NCI-H1092 treated with DMSO at 0.1 percent for 48 hours (cell line): Measurements from ENCODE around the gene BTF3.

ENCODE experiments used
- DNase-seq: peaks from one replicate; lab custom pipeline; 2025; lab: John Stamatoyannopoulos, UW

BTF3 gene

DNA sequence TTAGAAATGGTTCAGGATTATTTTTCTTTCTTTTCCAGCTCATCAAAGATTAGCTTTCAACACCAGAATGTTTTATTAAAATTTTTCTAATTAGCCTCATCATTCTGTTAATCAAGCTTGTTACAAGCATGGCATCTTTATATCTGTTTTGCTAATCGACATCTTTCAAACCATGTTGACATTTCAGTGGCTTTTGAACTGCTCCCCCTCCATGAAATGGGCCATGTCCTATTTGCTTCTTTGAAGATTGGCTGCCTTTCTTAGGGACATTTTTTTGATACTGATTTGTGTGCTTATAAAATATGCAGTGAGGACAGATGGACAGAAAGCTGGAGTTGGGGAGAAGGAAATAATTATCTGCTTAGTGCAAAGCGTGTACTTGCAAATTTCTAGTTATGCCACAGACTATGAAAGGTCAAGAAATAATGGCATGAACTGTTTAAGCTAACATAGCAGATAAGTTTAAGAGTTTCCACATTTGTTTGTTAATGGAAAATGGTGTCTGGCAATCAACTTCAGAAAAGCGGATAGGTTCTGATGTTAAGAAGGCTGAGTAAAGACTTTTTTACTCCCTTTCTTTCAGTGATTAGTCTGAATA is 27.5 kb downstream of the BTF3 start:
- DNase-seq, result no peak

DNA sequence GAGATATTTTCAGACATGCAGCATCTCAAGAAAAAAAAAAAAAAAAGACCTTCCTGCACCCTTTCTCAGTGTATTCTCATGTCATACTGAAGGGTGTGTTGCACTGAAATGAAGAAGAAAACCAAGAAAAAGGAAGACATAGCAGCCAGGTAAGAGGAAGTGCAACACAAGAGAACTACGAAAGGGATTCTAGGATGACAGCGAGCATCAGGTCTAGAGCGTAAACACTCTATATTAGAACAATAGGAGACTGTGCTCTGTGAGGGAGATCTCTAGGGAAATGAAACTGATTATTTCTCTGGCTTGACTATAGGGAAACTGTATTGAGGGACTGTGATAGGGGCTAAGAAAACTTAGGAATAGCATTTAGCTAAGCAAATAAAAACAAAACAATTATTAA is 30.0 kb downstream of the BTF3 start:
- DNase-seq, result peak; percentile 1

DNA sequence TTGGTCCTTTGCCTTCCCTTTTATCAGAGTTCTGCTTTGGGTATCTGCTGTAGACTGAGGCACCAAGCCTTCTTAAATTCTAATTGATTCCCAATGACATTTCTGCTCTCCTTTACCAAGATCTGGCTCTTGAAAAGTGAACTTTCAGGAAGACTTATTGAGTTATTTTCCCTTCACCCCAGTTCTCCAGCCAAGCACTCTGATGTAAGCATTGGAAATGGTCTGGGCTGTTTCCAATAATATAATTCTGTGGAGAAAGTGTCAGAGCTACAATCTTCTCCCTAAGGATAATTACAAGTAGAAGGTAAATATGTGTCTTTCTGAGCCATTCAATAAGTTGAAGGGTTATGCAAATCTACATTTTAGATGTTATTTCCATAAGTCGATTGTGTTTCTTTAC is 30.8 kb downstream of the BTF3 start:
- no peak for DNase-seq

DNA sequence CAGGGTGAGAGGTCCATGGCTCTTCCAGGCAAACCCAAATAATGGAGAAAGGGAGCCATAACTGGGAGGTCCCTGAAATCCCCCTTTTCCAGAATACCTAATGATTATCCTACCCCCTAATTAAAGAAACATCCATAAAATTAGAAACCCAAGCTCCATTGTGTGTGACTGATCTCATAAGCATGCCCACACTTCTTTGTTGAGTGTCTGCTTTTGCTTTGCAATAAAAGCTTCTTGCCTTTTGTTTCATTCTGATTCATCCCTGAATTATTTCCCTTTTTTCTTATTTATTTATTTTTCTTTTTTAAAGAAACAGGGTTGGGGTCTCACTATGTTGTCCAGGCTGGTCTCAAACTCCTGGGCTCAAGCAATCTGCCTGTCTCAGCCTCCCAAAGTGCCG is 33.1 kb downstream of the BTF3 start:
- DNase-seq, result no peak

DNA sequence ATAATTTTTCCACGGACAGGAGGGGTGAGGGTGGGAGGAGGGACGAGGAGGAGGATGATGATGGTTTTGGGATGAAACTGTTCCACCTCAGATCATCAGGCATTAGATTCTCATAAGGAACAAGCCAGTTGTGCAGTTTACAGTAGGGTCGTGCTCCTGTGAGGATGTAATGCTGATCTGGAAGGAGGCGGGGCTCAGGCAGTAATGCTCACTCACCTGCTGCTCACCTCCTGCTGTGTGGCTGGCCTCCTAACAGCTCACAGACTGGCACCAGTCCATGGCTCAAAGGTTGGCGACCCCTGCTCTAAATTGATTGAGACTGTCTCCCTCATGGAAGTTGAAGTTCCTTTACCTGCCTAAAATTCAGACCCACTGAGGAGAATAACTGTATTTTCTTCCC is 34.0 kb downstream of the BTF3 start:
- DNase-seq, result no peak

DNA sequence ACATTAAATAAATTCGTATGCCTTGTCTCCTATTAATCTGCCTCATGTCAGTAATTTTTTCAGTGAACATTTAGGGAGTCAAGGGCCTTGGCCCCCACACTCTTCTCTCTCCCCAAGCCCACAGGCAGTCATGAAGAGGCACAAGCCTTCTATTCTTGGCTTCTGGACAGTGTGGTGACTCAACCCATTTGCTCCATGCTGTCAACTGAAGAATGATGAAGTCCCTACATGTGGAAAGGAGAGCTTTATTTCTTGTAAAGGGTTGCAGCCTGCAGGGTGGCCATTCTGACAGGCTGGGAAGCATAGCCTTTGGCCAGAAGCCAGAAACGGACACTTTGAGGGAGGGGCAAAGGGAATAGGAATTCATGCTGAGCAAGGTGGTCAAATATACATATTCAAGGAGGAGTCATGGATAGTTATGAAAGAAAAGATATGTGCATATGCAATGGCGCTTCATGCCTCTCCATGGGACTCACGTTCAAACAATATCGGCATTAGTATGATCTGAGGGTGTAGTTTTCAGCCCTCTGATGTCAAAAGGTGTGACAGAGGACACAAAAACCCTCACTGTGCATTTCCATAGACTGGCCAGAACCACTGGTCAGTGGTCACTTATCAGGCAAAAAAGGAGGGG is 35.9 kb downstream of the BTF3 start:
- no peak for DNase-seq

DNA sequence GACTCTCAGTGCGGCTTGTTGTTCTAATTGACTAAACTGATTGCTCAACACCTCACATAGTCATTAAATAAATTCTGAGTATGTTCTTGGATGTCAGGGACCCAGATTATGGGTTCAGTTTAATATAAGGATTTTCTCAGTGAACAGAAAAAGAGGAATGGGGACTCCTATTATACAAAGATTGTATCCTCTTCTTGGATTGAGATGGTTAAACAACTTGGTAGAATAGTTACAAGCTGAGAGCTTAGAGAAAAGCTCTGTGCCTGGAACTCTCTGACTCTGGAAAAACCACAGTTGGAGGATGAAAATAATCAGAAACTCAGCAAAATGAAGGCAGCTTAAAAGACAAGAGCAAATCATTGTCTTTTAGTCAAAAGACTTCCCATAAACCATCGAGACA is 36.7 kb downstream of the BTF3 start:
- DNase-seq, result no peak

DNA sequence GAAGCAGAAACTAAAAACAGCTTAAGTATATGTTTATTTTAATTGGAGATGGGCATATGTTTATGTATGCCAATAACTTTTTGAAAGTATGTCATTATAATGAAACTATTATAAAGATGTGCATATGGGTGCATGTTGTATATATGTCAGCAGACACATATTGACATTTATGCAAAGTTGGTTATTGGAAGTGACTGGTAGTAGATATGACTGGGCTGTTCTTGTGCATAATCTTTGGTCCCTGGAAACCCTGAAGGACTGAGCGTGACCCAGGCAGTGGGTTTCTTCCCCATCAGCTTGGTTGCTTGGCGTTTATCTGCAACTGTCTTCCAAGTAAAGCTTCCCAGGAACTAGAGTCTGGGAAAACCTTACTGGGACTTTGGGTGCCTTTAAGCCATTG is 41.5 kb downstream of the BTF3 start:
- no peak for DNase-seq

DNA sequence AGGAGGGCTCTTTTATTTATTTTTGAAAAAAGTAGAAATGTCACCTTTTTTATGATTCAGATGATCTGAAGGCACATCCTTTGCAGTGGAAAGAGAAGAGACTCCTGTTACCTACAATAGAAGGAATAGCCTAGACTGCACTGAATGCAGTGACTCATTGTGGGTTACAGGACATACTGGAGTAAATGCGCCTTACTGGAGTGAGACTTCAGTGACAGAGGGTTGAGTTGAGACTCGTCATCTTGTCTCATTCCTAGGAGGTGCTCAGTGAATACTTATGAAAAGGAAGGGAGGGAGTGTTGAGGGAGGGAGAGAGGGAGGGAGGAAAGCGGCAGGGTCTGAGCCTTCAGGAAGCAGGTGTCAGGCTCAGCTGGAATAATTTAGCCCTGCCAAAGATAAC is 42.0 kb downstream of the BTF3 start:
- no peak for DNase-seq

DNA sequence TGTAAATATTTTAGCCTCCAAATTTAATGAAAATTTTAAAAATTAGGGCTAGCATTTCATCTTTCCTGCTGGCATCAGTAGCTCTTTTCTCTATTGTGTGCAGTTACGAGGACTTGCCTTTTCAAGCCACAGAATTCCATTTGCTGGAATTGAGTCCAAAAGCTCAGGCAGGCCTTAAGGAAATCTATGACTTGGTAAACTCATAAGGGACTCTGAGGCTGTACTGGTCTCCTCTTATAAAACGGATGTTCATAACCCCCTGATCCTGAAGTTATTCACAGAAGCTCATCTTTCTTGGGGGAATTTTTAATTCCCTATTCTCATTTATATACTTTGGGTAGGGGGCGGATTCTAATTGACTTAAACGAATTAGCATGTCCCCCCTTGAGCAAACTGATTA is 43.8 kb downstream of the BTF3 start:
- DNase-seq, result no peak

DNA sequence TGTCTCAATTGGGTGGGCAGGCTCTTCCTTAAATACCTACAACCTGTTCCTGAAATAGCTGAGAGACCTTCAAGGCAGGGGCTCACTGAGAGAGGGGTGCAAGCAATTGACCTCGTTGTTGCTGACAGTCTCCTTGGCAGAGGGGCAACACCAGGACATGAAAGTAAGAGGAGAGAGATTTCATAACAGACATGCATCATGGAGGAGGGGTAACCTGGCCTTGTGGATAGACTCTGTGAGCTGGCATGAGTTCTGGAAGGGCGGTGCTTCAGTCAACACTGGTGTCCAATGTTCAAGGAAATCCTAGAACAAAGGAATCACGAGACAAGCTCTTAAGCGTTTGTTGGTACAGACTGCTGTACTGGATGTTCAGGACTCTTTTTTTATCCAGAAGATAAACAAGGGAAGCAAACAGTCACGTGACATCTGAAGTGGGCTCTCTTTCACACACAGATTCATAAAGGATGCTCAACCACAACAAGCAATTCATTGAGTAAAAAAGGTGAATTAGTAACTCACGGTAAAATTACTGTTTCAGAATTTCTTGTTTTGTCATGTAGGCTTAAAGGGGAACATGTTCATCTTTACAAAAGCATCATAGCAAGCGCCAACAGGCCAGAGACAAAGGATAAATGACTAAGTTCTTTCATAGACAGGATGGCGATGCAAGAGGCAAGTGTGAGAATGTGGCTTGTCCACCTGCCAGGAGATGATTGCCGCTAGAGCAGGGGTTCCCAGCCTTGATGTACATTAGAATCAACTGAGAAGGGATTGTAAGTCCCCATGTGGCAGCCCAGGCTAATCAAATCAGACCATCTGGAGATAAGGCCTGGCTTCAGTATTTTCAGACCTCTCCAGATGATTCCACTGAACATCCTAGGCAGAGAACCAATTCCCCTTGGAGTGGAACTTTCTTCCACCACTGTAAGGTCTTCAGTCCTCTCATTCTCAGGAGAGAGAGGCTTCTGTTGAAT is 46.5 kb downstream of the BTF3 start:
- peak; percentile 62 for DNase-seq

DNA sequence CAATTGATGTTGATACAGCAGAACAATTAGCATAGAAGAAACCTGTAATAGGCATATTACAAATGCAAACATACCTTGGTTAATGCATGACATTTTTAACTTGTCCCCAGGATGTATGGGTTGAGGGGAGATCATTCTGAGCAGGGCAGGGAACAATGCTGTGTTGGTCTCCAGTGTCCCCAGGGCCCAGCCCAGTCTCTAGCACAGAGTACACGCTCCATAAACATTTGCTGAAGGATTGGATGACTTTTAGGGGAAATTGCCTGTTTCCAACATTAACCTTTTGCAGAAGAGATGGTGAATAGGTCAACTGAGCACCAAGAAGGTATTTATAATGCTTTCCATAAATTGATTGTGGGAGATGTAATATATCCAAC is 47.1 kb downstream of the BTF3 start:
- DNase-seq, result no peak

DNA sequence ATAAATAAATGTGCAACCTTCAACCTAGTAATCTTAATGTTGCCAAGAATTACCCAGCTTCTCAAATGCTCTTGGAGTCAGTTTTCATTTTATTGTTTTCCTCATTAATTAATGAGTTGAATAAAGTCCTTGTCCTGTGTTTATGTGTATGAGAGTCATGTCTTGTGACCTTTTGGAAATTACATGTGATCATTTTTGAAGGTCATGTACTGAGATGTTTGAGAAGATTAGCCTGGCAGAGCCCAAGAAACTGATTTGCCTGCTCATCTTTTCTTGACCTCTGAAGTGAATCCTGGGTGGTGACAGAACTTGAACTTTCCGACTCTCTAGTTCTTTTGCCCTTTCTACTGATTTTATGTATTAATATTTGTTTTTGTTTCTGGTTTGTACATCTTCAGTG is 51.8 kb downstream of the BTF3 start:
- DNase-seq, result no peak

DNA sequence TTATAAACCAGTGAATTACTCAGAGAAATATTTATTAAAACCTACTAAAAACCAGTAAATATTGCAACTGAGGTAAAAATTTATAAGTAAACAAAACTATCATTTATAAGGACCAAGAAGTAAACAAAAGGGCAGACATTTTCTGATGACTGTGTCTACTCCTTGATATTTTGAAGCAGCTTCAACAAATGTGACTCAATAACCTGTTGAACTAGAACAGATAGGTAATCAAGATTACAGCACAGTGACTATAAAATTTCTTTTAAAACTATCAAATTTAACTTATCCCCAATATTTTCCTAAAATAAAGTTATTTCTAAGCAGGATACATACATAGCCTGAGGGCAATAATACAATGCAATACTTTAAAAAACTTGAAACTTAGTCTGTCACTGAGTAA is 54.4 kb downstream of the BTF3 start:
- DNase-seq, result no peak
